NCI-H146 treated with DMSO at 0.1 percent for 48 hours (cell line): ENCODE measurements around the gene FAM111A.

Experiments
- DNase-seq: peaks from one replicate; lab custom pipeline; 2025; ENCODE audit not compliant: unreplicated experiment; lab: John Stamatoyannopoulos, UW

The FAM111A gene

DNA sequence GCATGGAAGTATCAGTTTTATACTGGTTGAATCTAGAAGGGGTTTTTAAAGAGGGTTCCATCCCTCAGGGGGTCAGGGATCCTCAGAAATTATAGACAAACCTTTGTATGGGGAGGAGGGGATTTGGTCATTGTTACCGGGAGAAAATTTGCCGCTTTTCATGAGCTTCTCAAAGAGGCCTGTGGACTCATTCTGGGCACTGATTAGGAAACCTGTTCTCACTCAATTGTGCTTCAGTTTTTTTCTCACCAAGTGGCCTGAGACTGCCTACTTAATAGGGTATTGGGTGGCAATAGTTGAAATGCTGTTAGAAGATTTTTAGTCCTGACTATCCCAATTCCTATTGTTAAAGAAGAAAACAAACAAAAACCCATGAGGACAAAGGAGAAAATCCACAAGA is 56.1 kb downstream of the FAM111A start:
- DNase-seq: no peak

DNA sequence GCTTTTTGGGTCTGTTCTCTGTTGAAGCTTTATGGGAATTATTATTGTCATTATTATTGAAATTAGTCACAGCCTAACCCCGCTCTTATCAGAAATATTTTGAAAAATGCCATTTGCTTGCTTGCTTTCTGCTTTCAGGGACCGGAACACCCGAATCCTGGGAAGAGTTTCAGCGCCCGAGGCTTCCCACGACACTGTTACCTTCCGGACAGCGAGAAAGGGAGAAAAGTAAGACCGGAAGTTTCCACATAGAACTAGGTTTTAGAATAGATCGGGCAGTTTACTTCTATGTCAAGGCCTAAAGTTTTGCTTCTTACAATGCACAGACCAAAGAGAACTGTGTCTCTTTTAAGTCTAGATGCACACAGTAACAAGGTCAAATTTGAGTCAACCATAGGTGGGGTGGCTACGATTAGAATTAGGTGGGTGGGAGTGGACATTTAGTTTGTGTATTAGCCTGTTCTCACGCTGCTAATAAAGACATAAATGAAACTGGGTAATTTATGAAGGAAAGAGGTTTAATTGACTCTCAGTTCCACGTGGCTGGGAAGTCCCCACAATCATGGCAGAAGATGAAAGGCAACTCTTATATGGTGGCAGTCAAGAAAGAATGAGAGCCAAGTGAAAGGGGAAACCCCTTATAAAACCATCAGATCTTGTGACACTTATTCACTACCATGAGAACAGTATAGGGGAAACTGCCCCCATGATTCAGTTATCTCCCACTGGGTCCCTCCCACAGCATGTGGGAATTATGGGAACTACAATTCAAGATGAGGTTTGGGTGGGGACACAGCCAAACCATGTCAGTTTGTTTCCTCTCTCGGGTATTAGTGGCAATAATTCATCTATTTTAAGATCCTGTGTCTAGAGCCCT is 57.1 kb downstream of the FAM111A start:
- DNase-seq: no peak

DNA sequence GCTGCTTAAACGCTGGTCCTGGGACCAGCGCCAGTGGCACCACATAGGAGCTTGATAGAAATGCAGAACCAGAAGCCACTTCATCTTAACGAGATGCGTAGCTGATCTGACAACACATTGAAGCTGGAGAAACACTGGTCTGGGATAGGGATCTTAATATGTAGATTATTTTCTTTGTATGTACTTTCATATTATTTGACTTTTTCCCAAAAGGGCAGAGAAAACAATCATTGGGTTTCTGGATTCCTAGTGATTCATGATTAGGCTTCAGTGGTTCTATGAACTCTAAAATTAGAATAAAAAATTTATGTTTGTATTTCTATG is 57.7 kb downstream of the FAM111A start:
- DNase-seq: no peak

DNA sequence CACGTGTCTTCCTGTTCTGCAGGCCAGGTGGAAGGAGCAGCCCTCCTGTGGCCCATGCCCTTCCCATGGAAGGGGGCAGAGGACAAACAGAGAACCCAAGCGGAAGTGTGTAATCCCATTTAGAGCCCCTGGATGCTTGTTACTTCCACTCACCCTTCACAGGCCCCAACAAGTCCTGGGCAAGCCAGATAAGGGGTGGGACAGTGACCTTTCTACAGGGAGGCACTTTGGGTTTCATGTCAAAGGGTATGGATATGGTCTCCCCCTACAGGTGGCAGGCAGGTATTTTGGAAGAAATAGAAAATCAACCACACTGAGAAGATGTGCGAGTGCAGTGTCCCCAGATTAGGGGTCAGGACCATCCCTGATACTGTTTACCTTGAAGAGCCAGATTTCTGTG is 58.7 kb downstream of the FAM111A start:
- DNase-seq: no peak
